Measurements from ENCODE around the gene RITA1. TPM values are rescaled to one million over a fixed set of nuclear protein-coding genes. Genes with fewer than 3 reads are reported as not detected.

Gene RITA1
- total and polyA plus RNA-seq, 2 experiments from 2014 or later = 20.0 to 40.4 TPM

GRCh38 chr12:113174461-113175384 lies 10.8 kb upstream of the RITA1 start:
- Histone ChIP-seq H3K4me1 (ENCODE audit: insufficient read depth) (no peaks in the 10 kb centered on the region), H3K27ac (ENCODE audit: low read depth) (peak overlapping the region; percentile 59; the same call in 1 of the 2 replicates), H3K79me2 (replicated peaks; ENCODE audit: insufficient read depth) (no peaks in the 10 kb centered on the region; the same call in 1 of the 2 replicates), H3K4me2 (no peak overlapping the region), H3K27me3 (ENCODE audit: insufficient read depth) (no peaks in the 10 kb centered on the region), H3K9me2 (ENCODE audit: insufficient read depth) (no peaks in the 10 kb centered on the region), H3F3A (replicated peaks; ENCODE audit: low read depth) (peaks cover 3% of the 10 kb centered on the region; the same call in 1 of the 2 replicates), H3K36me3 (ENCODE audit: insufficient read depth) (peaks cover 64% of the 10 kb centered on the region), H4K20me1 (replicated peaks; ENCODE audit: insufficient read depth) (peaks cover 9% of the 10 kb centered on the region; the same call in 1 of the 2 replicates), H3K4me3 (no peak overlapping the region), H2AFZ (no peak overlapping the region)
- no peak overlapping the region for H3K4me3 Mint-ChIP-seq
- ATAC-seq = peak; percentile 96
- peak; percentile 78 for DNase-seq (ENCODE audit: low spot score)
- no peaks in the 10 kb centered on the region for H3K4me1 Mint-ChIP-seq
- peak overlapping the region; percentile 90; the same call in 1 of the 2 replicates for H3K27ac Mint-ChIP-seq
- H3K9me3 Mint-ChIP-seq = no peaks in the 10 kb centered on the region
- no peak for TF ChIP-seq STAT1 (IDR thresholded peaks at IDR 0.05; ENCODE audit: unreplicated experiment)
- TF ChIP-seq ZNF331 (CRISPR knock-in tag; IDR thresholded peaks at IDR 0.05; ENCODE audit: low read depth) = no peak
- TF ChIP-seq, protein P1, sequence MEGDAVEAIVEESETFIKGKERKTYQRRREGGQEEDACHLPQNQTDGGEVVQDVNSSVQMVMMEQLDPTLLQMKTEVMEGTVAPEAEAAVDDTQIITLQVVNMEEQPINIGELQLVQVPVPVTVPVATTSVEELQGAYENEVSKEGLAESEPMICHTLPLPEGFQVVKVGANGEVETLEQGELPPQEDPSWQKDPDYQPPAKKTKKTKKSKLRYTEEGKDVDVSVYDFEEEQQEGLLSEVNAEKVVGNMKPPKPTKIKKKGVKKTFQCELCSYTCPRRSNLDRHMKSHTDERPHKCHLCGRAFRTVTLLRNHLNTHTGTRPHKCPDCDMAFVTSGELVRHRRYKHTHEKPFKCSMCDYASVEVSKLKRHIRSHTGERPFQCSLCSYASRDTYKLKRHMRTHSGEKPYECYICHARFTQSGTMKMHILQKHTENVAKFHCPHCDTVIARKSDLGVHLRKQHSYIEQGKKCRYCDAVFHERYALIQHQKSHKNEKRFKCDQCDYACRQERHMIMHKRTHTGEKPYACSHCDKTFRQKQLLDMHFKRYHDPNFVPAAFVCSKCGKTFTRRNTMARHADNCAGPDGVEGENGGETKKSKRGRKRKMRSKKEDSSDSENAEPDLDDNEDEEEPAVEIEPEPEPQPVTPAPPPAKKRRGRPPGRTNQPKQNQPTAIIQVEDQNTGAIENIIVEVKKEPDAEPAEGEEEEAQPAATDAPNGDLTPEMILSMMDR (conservative IDR thresholded peaks at IDR 0.05; ENCODE audit: low read depth in 2 of 2) = peak; percentile 94 to 96
- H3K36me3 Mint-ChIP-seq (ENCODE audit: low read depth) = peaks cover 91% of the 10 kb centered on the region
- peaks cover 14% of the 10 kb centered on the region for H3K27me3 Mint-ChIP-seq (ENCODE audit: insufficient read depth, low read depth, poor library complexity)

DNA sequence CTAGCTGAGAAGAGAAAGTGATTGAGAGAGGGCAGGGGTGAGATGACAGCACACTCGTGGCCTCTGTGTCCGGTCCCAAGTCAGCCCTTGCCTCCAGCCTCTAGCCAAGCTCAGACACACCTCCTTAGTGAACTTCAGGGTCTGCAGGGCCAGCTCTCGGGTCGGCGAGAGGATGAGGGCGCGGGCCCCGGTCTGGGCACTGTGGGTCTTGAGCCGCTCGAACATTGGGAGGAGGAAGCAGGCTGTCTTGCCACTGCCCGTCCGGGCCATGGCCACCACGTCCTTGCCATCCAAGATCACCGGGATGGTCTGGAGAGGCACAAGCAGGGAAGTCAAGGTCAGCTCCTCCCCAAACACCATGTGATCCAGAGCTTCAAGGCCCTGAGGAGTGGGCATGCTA lies 6.5 kb upstream of the RITA1 start:
- H3K9me3 Mint-ChIP-seq = no peaks in the 10 kb centered on the region
- H3K4me3 Mint-ChIP-seq = no peak overlapping the region
- Histone ChIP-seq H3F3A (replicated peaks; ENCODE audit: low read depth) (peaks cover 3% of the 10 kb centered on the region; the same call in 1 of the 2 replicates), H2AFZ (no peak overlapping the region), H3K79me2 (replicated peaks; ENCODE audit: insufficient read depth) (peaks cover 28% of the 10 kb centered on the region), H3K4me2 (no peak overlapping the region), H4K20me1 (replicated peaks; ENCODE audit: insufficient read depth) (peaks cover 23% of the 10 kb centered on the region), H3K36me3 (ENCODE audit: insufficient read depth) (peaks cover 25% of the 10 kb centered on the region), H3K4me3 (no peak overlapping the region), H3K9me2 (ENCODE audit: insufficient read depth) (no peaks in the 10 kb centered on the region), H3K27me3 (ENCODE audit: insufficient read depth) (no peaks in the 10 kb centered on the region), H3K27ac (ENCODE audit: low read depth) (no peak overlapping the region), H3K4me1 (ENCODE audit: insufficient read depth) (no peaks in the 10 kb centered on the region)
- no peak for DNase-seq (ENCODE audit: low spot score)
- TF ChIP-seq ZNF331 (CRISPR knock-in tag; IDR thresholded peaks at IDR 0.05; ENCODE audit: low read depth) = no peak
- ATAC-seq = no peak
- H3K27me3 Mint-ChIP-seq (ENCODE audit: insufficient read depth, low read depth, poor library complexity) = peaks cover 9% of the 10 kb centered on the region
- H3K4me1 Mint-ChIP-seq = no peaks in the 10 kb centered on the region
- H3K36me3 Mint-ChIP-seq (ENCODE audit: low read depth) = peaks cover 68% of the 10 kb centered on the region
- H3K27ac Mint-ChIP-seq = no peak overlapping the region

DNA sequence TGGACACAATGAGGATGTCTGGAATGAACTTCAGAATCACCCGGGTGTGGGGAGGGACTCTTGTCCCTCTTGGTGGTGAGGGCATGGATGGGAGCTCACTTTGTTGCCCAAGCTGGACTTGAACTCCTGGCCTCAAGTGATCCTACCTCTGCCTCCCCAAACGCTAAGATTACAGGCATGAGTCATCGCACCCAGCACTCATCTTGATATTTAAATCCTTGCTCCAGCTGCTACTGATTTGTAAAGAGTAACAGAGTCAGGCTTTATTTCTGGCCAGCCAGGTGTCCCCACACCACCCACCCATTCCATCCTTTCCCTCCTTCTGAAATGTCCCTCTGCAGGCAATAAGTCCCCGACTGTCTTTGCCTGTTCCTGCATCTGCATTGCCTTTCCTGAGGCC lies 5.2 kb upstream of the RITA1 start:
- H3K4me1 Mint-ChIP-seq = no peaks in the 10 kb centered on the region
- Histone ChIP-seq H3K4me1 (ENCODE audit: insufficient read depth) (no peaks in the 10 kb centered on the region), H3K36me3 (ENCODE audit: insufficient read depth) (peaks cover 20% of the 10 kb centered on the region), H3K27ac (ENCODE audit: low read depth) (no peak overlapping the region), H3F3A (replicated peaks; ENCODE audit: low read depth) (peaks cover under 1% of the 10 kb centered on the region; the same call in 1 of the 2 replicates), H3K4me2 (no peak overlapping the region), H3K9me2 (ENCODE audit: insufficient read depth) (no peaks in the 10 kb centered on the region), H4K20me1 (replicated peaks; ENCODE audit: insufficient read depth) (peaks cover 20% of the 10 kb centered on the region), H2AFZ (no peak overlapping the region), H3K27me3 (ENCODE audit: insufficient read depth) (no peaks in the 10 kb centered on the region), H3K4me3 (no peak overlapping the region), H3K79me2 (replicated peaks; ENCODE audit: insufficient read depth) (peaks cover 35% of the 10 kb centered on the region)
- ATAC-seq (no peak), DNase-seq (ENCODE audit: low spot score) (no peak)
- no peak overlapping the region for H3K27ac Mint-ChIP-seq
- H3K36me3 Mint-ChIP-seq (ENCODE audit: low read depth) = peaks cover 58% of the 10 kb centered on the region
- peaks cover 9% of the 10 kb centered on the region for H3K27me3 Mint-ChIP-seq (ENCODE audit: insufficient read depth, low read depth, poor library complexity)
- no peak overlapping the region for H3K4me3 Mint-ChIP-seq
- H3K9me3 Mint-ChIP-seq = no peaks in the 10 kb centered on the region
- TF ChIP-seq EZH2 (IDR thresholded peaks at IDR 0.05; ENCODE audit: low read depth, unreplicated experiment) = no peak
